Measurements from ENCODE around the gene RERE.
A peak's percentile ranks its signal among the peaks of the same experiment; 100 is the strongest.
"Not testable (repeated sequence)": the region's sequence is repeated elsewhere in the genome, so short reads cannot be mapped to it uniquely, and the experiment has no call there.

The RERE gene

GRCh38 chr1:8698012-8698630 lies 119.3 kb downstream of the RERE start:
- TF ChIP-seq CTCF (IDR thresholded peaks at IDR 0.05; ENCODE audit: insufficient read depth, low read depth, low read length, missing control alignments), result no peak
- H3K4me3 ChIP-seq (ENCODE audit: low read depth, low read length), result no peak overlapping the region
- no peak for DNase-seq (ENCODE audit: low read depth)

- not testable (repeated sequence) for H3K4me3 ChIP-seq (ENCODE audit: low read depth, low read length); DNase-seq (ENCODE audit: low read depth)
Measured at GRCh38 chr1:8695442-8695841, 122.0 kb downstream of the RERE start.

- TF ChIP-seq CTCF (IDR thresholded peaks at IDR 0.05; ENCODE audit: insufficient read depth, low read depth, low read length, missing control alignments), result no peak
- DNase-seq (ENCODE audit: low read depth), result no peak
- H3K4me3 ChIP-seq (ENCODE audit: low read depth, low read length), result no peak overlapping the region
Measured at GRCh38 chr1:8693107-8693506, 124.3 kb downstream of the RERE start.

GRCh38 chr1:8691662-8692061 lies 125.8 kb downstream of the RERE start:
- no peak for DNase-seq (ENCODE audit: low read depth)
- TF ChIP-seq CTCF (IDR thresholded peaks at IDR 0.05; ENCODE audit: insufficient read depth, low read depth, low read length, missing control alignments), result no peak
- H3K4me3 ChIP-seq (ENCODE audit: low read depth, low read length), result no peak overlapping the region

GRCh38 chr1:8690253-8690525 lies 127.3 kb downstream of the RERE start:
- no peak for DNase-seq (ENCODE audit: low read depth)
- TF ChIP-seq CTCF (IDR thresholded peaks at IDR 0.05; ENCODE audit: insufficient read depth, low read depth, low read length, missing control alignments), result no peak
- H3K4me3 ChIP-seq (ENCODE audit: low read depth, low read length), result no peak overlapping the region

GRCh38 chr1:8689431-8690252 lies 127.8 kb downstream of the RERE start:
- DNase-seq (ENCODE audit: low read depth), result peak; percentile 16
- no peak overlapping the region for H3K4me3 ChIP-seq (ENCODE audit: low read depth, low read length)
- TF ChIP-seq CTCF (IDR thresholded peaks at IDR 0.05; ENCODE audit: insufficient read depth, low read depth, low read length, missing control alignments), result no peak

- H3K4me3 ChIP-seq (ENCODE audit: low read depth, low read length), result no peak overlapping the region
- TF ChIP-seq CTCF (IDR thresholded peaks at IDR 0.05; ENCODE audit: insufficient read depth, low read depth, low read length, missing control alignments), result no peak
- DNase-seq (ENCODE audit: low read depth), result no peak
Measured at GRCh38 chr1:8687538-8687937, 129.9 kb downstream of the RERE start.
